GM12878 (cell line): ENCODE measurements around the gene SCAI. TPM values are rescaled to one million over a fixed set of nuclear protein-coding genes. Genes with fewer than 3 reads are reported as not detected.
A peak's percentile ranks its signal among the peaks of the same experiment; 100 is the strongest.
"Not testable (repeated sequence)": the region's sequence is repeated elsewhere in the genome, so short reads cannot be mapped to it uniquely, and the experiment has no call there.

ENCODE experiments used
- ATAC-seq: fragments of 200-7000 bp; cut with Tn5 transposase; 3 replicates; pipeline ENCODE4 v1.9.1; 2020; ENCODE audit warnings: mild to moderate bottlenecking, moderate library complexity
- BruUV-seq: library from RNA; stranded (reverse); fragments of 400-500 nt; replicated peaks from 2 replicates; lab custom pipeline; 2021; lab: Mats Ljungman, UMichigan
- CTCF ChIA-PET: fragments of 300-600 bp; sonication (Branson Sonifier 250); formaldehyde crosslinking; extraction: SDS; loops from one replicate; lab custom pipeline; 2021; ENCODE audit warnings: inconsistent platforms; lab: Yijun Ruan, JAX
- POLR2A ChIA-PET: fragments of 350-600 bp; formaldehyde crosslinking; extraction: SDS; loops from one replicate; lab custom pipeline; 2021; ENCODE audit warnings: inconsistent platforms; lab: Charles Lee
- RAD21 ChIA-PET: fragments of 300-600 bp; sonication (Branson Sonifier 250); formaldehyde crosslinking; loops from one replicate; lab custom pipeline; 2023; ENCODE audit warnings: antibody characterized with exemption; ENCODE audit not compliant: unreplicated experiment; lab: Charles Lee
- SMC1A ChIA-PET: fragments of 300-600 bp; sonication (Branson Sonifier 250); formaldehyde crosslinking; loops from one replicate; lab custom pipeline; 2023; ENCODE audit not compliant: unreplicated experiment, uncharacterized antibody; lab: Charles Lee
- DNase-seq: peaks from one replicate; pipeline ENCODE4 v3.0.0-alpha.2; 2011; ENCODE audit warnings: low read depth, low spot score
- FAIRE-seq: peaks from 3 replicates; lab custom pipeline; 2011; peaks lifted over from hg19 to GRCh38; lab: Jason Lieb, UNC
- H2AFZ ChIP-seq: 2 replicates; pipeline ENCODE4 v1.6.0; 2011; ENCODE audit warnings: low read depth, low read length, control low read depth; ENCODE audit not compliant: control insufficient read depth
- H3K27ac ChIP-seq: 2 replicates; pipeline ENCODE4 v1.5.1; 2011; ENCODE audit warnings: control low read depth; ENCODE audit not compliant: control insufficient read depth, insufficient read depth
- H3K27me3 ChIP-seq, 2 experiments: replicated peaks in 1 of 2; 2 replicates each; pipeline versions ENCODE4 v1.6.0 to v1.6.1; 2011; ENCODE audit warnings: low read length in 1 of 2; ENCODE audit not compliant: control insufficient read depth in 2 of 2, insufficient read depth in 2 of 2
- H3K36me3 ChIP-seq, 2 experiments: 2 replicates each; pipeline ENCODE4 v1.5.1; 2011; ENCODE audit warnings: low read length in 1 of 2; ENCODE audit not compliant: control insufficient read depth in 2 of 2, insufficient read depth in 2 of 2
- H3K4me1 ChIP-seq: 2 replicates; pipeline ENCODE4 v1.6.1; 2011; ENCODE audit warnings: mild to moderate bottlenecking, low read length, moderate library complexity, mixed read lengths; ENCODE audit not compliant: control insufficient read depth, insufficient read depth
- H3K4me2 ChIP-seq: 2 replicates; pipeline ENCODE4 v1.6.0; 2011; ENCODE audit warnings: control low read depth; ENCODE audit not compliant: control insufficient read depth, insufficient read depth
- H3K4me3 ChIP-seq: fragments of 200-600 bp; sonication (generic); 2 replicates; pipeline ENCODE4 v1.5.1; 2016
- H3K79me2 ChIP-seq: 2 replicates; pipeline ENCODE4 v1.6.0; 2011; ENCODE audit warnings: low read length; ENCODE audit not compliant: control insufficient read depth, insufficient read depth
- H3K9ac ChIP-seq: 2 replicates; pipeline ENCODE4 v1.8.0; 2011; ENCODE audit warnings: low read length, control low read depth, mixed read lengths; ENCODE audit not compliant: control insufficient read depth, insufficient read depth
- H3K9me3 ChIP-seq: replicated peaks from 3 replicates; pipeline ENCODE4 v1.5.1; 2011; ENCODE audit warnings: mild to moderate bottlenecking, low read length; ENCODE audit not compliant: control insufficient read depth, insufficient read depth
- H4K20me1 ChIP-seq: 2 replicates; pipeline ENCODE4 v1.6.0; 2011; ENCODE audit not compliant: control insufficient read depth, insufficient read depth
- BCL11A ChIP-seq: IDR thresholded peaks from 2 replicates; pipeline ENCODE4 v1.6.1; 2011; ENCODE audit warnings: low read depth, low read length
- EGR1 ChIP-seq, 2 experiments: IDR thresholded peaks; 1 replicate in 1 of 2; 2 replicates in 1 of 2; pipeline ENCODE4 v1.6.1; 2011 to 2012; ENCODE audit warnings: low read depth in 2 of 2, low read length in 2 of 2, borderline replicate concordance in 1 of 2, mild to moderate bottlenecking in 1 of 2, moderate library complexity in 1 of 2
- HDAC2 ChIP-seq: fragments of 200-600 bp; sonication (generic); IDR thresholded peaks from 2 replicates; pipeline ENCODE4 v1.6.1; 2017
- HDGF ChIP-seq: fragments of 450-650 bp; IDR thresholded peaks from 2 replicates; pipeline ENCODE4 v1.6.1; 2016; ENCODE audit warnings: antibody characterized with exemption
- JUNB ChIP-seq: IDR thresholded peaks from 2 replicates; pipeline ENCODE4 v1.6.1; 2016; ENCODE audit warnings: antibody characterized with exemption, mild to moderate bottlenecking
- NFXL1 ChIP-seq: fragments of 450-650 bp; IDR thresholded peaks from 2 replicates; pipeline ENCODE4 v1.6.1; 2017; ENCODE audit warnings: antibody characterized with exemption, mild to moderate bottlenecking, borderline replicate concordance
- NFYA ChIP-seq: IDR thresholded peaks from 2 replicates; pipeline ENCODE4 v1.6.1; 2011; ENCODE audit warnings: low read depth, mild to moderate bottlenecking, low read length, improper control_type of control experiment, borderline replicate concordance
- PAX8 ChIP-seq: fragments of 450-650 bp; IDR thresholded peaks from 2 replicates; pipeline ENCODE4 v1.6.1; 2017; ENCODE audit warnings: mild to moderate bottlenecking, moderate library complexity
- RB1 ChIP-seq: fragments of 450-650 bp; formaldehyde crosslinking; IDR thresholded peaks from 2 replicates; pipeline ENCODE4 v1.6.1; 2017; ENCODE audit warnings: mild to moderate bottlenecking, borderline replicate concordance
- TAF1 ChIP-seq: IDR thresholded peaks from 2 replicates; pipeline ENCODE4 v1.6.1; 2011; ENCODE audit warnings: mild to moderate bottlenecking, low read depth, low read length, borderline replicate concordance
- TARDBP ChIP-seq: IDR thresholded peaks from 2 replicates; pipeline ENCODE4 v1.6.1; 2016; ENCODE audit warnings: borderline replicate concordance
- ZNF592 ChIP-seq: fragments of 450-650 bp; IDR thresholded peaks from 2 replicates; pipeline ENCODE4 v1.6.1; 2017; ENCODE audit warnings: mild to moderate bottlenecking, moderate library complexity
- ZSCAN29 ChIP-seq: fragments of 450-650 bp; IDR thresholded peaks from 2 replicates; pipeline ENCODE4 v1.6.1; 2017; ENCODE audit warnings: mild to moderate bottlenecking, moderate library complexity
- WGBS: methylation state at CpG from one replicate; pipeline ENCODE4 v1.1.6; 2016; ENCODE audit warnings: low lambda C conversion rate; ENCODE audit not compliant: insufficient replicate concordance, insufficient coverage; ENCODE audit errors: missing lambda C conversion rate; 5-methylcytosine and 5-hydroxymethylcytosine counted together
- in situ Hi-C: fragments of 300-500 bp; cut with MboI; formaldehyde crosslinking; loops from 9 replicates; pipeline ENCODE4 v1.14.3; 2018; ENCODE audit warnings: mixed read lengths
- intact Hi-C: fragments of 100-400 bp; cut with micrococcal nuclease; formaldehyde crosslinking; loops from one replicate; pipeline ENCODE4 v1.14.2; 2022; ENCODE audit not compliant: unreplicated experiment
- polyA plus RNA-seq, 11 experiments: library from polyadenylated mRNA; depleted of rRNA in 4 of 11; unstranded in 6 of 11; stranded (reverse) in 5 of 11; fragments of >200 nt; fragmentation: Nextera tagmentation in 4 of 11; fragmentation: Illumina TruSeq in 1 of 11; extraction: Ambion mirVana in 4 of 11; extraction: Trizol in 1 of 11; gene quantifications; 1 replicate in 1 of 11; 2 replicates in 10 of 11; pipeline versions ENCODE4 v1.2.1 to v1.2.3, GENCODE V29; 2011 to 2016; ENCODE audit warnings: inconsistent platforms in 2 of 11, missing spikeins in 2 of 11, low read depth in 1 of 11
- total RNA-seq, 4 experiments: library from RNA; depleted of rRNA in 3 of 4; stranded (reverse); fragments of >200 nt in 3 of 4; fragmentation: Illumina TruSeq in 1 of 4; extraction: Trizol in 1 of 4; gene quantifications; 2 replicates each; pipeline versions ENCODE4 v1.2.1 to v1.2.3, GENCODE V29; 2013 to 2021

Gene SCAI
- total and polyA plus RNA-seq, 10 of the 15 experiments (the other 5 are each of a cell fraction or from before 2014, with no cell fraction given) = 0.52 to 8.8 (median 5.1) TPM

DNA sequence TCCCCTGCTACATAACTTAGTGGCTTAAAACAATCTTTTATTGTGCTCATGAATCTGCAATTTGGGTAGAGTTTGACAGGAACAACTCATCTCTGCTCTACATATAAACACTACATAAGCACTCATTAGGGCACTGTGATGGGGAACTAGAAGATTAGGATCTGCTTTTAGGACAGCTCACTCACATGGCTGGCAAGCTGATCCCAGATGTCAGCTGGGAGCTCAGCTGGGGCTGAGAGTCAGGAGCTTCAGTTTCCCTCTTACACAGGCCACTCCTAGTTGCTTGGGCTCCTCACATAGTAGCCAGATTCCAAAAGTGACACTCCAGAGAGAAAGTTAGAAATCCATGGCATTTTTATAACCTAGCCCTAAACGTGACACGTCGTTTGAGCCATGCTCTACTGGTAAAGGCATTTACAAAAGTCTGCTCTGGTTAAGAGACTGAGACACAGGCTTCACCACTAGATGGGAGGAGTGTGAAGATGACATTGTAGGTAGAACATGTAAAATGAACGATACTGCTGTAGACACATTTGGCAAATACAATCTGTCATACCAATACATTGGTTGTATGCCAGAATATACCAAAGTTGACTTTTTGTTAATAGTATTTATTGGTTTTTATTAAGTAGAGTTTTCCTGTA is 23.6 kb downstream of the SCAI start:
- CTCF ChIA-PET = no interaction called here
- no peak overlapping the region for H3K4me2 ChIP-seq

DNA sequence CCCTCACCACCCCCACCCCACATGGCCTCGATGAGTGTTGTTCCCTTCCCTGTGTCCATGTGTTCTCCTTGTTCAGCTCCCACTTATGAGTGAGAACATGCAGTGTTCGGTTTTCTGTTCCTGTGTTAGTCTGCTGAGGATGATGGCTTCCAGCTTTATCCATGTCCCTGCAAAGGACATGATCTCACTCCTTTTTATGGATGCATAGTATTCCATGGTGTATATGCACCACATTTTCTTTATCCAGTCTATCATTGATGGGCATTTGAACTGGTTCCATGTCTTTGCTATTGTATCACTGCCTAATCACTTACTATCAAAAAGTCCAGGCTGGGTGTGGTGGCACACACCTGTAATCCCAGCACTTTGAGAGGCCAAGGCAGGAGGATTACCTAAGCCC is 24.6 kb downstream of the SCAI start:
- H4K20me1 ChIP-seq, H3K4me3 ChIP-seq, SMC1A ChIA-PET, ATAC-seq, POLR2A ChIA-PET, intact Hi-C loops, H3K27ac ChIP-seq, H3K9ac ChIP-seq, DNase-seq, RAD21 ChIA-PET, H3K27me3 ChIP-seq, H3K36me3 ChIP-seq, CTCF ChIA-PET, in situ Hi-C loops, H3K9me3 ChIP-seq, FAIRE-seq, H3K4me1 ChIP-seq, H2AFZ ChIP-seq, H3K79me2 ChIP-seq, H3K4me2 ChIP-seq, BruUV-seq: not testable (repeated sequence)
- WGBS = 97% methylated on average over 2 of the region's 2 CpGs

More for the DNA sequence above, 23.6 kb downstream of the SCAI start:
- FAIRE-seq = peak; percentile 38
- BruUV-seq = no TSS peak
- Histone ChIP-seq H3K9ac (no peak overlapping the region), H3K4me3 (no peak overlapping the region), H3K27ac (no peak overlapping the region), H3K27me3 (no peaks in the 10 kb centered on the region), H3K9me3 (no peaks in the 10 kb centered on the region), H3K79me2 (no peaks in the 10 kb centered on the region), H4K20me1 (no peaks in the 10 kb centered on the region), H2AFZ (no peak overlapping the region), H3K4me1 (no peaks in the 10 kb centered on the region), H3K36me3 (no peaks in the 10 kb centered on the region)
- POLR2A ChIA-PET = no interaction called here
- RAD21 ChIA-PET = no interaction called here
- no peak for ATAC-seq
- no peak for DNase-seq
- SMC1A ChIA-PET = no interaction called here
- WGBS = 83% methylated on average over 4 of the region's 4 CpGs
- TF ChIP-seq EGR1 (IDR thresholded peaks at IDR 0.05; ENCODE audit: borderline replicate concordance in 1 of 2, low read depth in 2 of 2, low read length in 2 of 2) (no peak), HDAC2 (no peak), ZSCAN29 (no peak), NFYA (no peak), NFXL1 (no peak), ZNF592 (no peak), TAF1 (no peak), TARDBP (no peak), BCL11A (no peak), HDGF (no peak), RB1 (no peak), PAX8 (no peak), JUNB (no peak)
- in situ Hi-C loops = no loop called here
- intact Hi-C loops = no loop called here
